SKM-1 (cell line): ENCODE data around the gene GPATCH4.
A peak's percentile ranks its signal among the peaks of the same experiment; 100 is the strongest.

Source experiments
- DNase-seq: peaks from one replicate; lab custom pipeline; 2025; ENCODE audit not compliant: unreplicated experiment; lab: John Stamatoyannopoulos, UW

The GPATCH4 gene

GRCh38 chr1:156551066-156551643 is 50.1 kb downstream of the GPATCH4 start:
- peak; percentile 37 for DNase-seq

- no peak for DNase-seq
These were observed 50.9 kb downstream of the GPATCH4 start for GRCh38 chr1:156550346-156550745.

GRCh38 chr1:156549831-156550230 is 51.4 kb downstream of the GPATCH4 start:
- DNase-seq: no peak

GRCh38 chr1:156549390-156549789 is 51.9 kb downstream of the GPATCH4 start:
- no peak for DNase-seq

- DNase-seq: no peak
These were observed 53.3 kb downstream of the GPATCH4 start for GRCh38 chr1:156547982-156548381.

GRCh38 chr1:156547434-156547833 is 53.8 kb downstream of the GPATCH4 start:
- no peak for DNase-seq

GRCh38 chr1:156546267-156546666 is 55.0 kb downstream of the GPATCH4 start:
- DNase-seq: no peak

GRCh38 chr1:156544592-156545102 is 56.6 kb downstream of the GPATCH4 start:
- DNase-seq: no peak
